HEK293T (cell line): Measurements from ENCODE around the gene TRAF3.

ENCODE experiments used
- CTCF ChIA-PET: fragments of 350-600 bp; formaldehyde crosslinking; extraction: SDS; loops from one replicate; lab custom pipeline; 2021; ENCODE audit warnings: antibody characterized with exemption, inconsistent platforms; lab: Yijun Ruan, JAX
- POLR2A ChIA-PET: fragments of 350-600 bp; formaldehyde crosslinking; extraction: SDS; loops from one replicate; lab custom pipeline; 2020; ENCODE audit warnings: antibody characterized with exemption, inconsistent platforms; lab: Yijun Ruan, JAX
- DNase-seq: peaks from one replicate; pipeline ENCODE4 v3.0.0; 2012; ENCODE audit warnings: mixed read lengths; ENCODE audit errors: extremely low spot score
- ARNT ChIP-seq: fragments of 450-650 bp; IDR thresholded peaks from 2 replicates; pipeline ENCODE4 v1.6.1; 2017; ENCODE audit warnings: mild to moderate bottlenecking
- BHLHE40 ChIP-seq: fragments of 450-650 bp; IDR thresholded peaks from 2 replicates; pipeline ENCODE4 v1.6.1; 2016; ENCODE audit warnings: mild to moderate bottlenecking, moderate library complexity, borderline replicate concordance
- CTBP1 ChIP-seq: fragments of 450-650 bp; IDR thresholded peaks from 2 replicates; pipeline ENCODE4 v1.6.1; 2016; ENCODE audit warnings: borderline replicate concordance
- ELF4 ChIP-seq: fragments of 450-650 bp; IDR thresholded peaks from 2 replicates; pipeline ENCODE4 v1.6.1; 2017; ENCODE audit warnings: antibody characterized with exemption
- FOXA1 ChIP-seq: fragments of 450-650 bp; IDR thresholded peaks from 2 replicates; pipeline ENCODE4 v1.6.1; 2016; ENCODE audit warnings: mild to moderate bottlenecking
- FOXK2 ChIP-seq: fragments of 450-650 bp; IDR thresholded peaks from 2 replicates; pipeline ENCODE4 v1.6.1; 2016; ENCODE audit warnings: mild to moderate bottlenecking
- FOXM1 ChIP-seq: fragments of 450-650 bp; IDR thresholded peaks from 2 replicates; pipeline ENCODE4 v1.6.1; 2017; ENCODE audit warnings: mild to moderate bottlenecking, borderline replicate concordance
- HDGF ChIP-seq: fragments of 450-650 bp; IDR thresholded peaks from 2 replicates; pipeline ENCODE4 v1.6.1; 2017; ENCODE audit warnings: antibody characterized with exemption, borderline replicate concordance
- L3MBTL2 ChIP-seq: fragments of 450-650 bp; conservative IDR thresholded peaks from 2 replicates; pipeline ENCODE4 v1.6.1; 2016; ENCODE audit warnings: mild to moderate bottlenecking
- LEF1 ChIP-seq: fragments of 450-650 bp; IDR thresholded peaks from 2 replicates; pipeline ENCODE4 v1.6.1; 2017; ENCODE audit warnings: mild to moderate bottlenecking, borderline replicate concordance
- NFRKB ChIP-seq: fragments of 450-650 bp; IDR thresholded peaks from 2 replicates; pipeline ENCODE4 v1.6.1; 2016; ENCODE audit warnings: mild to moderate bottlenecking, moderate library complexity
- SP1 ChIP-seq: fragments of 450-650 bp; IDR thresholded peaks from 2 replicates; pipeline ENCODE4 v1.6.1; 2017
- SUZ12 ChIP-seq: fragments of 450-650 bp; IDR thresholded peaks from 2 replicates; pipeline ENCODE4 v1.6.1; 2016; ENCODE audit warnings: mild to moderate bottlenecking
- TARDBP ChIP-seq: fragments of 450-650 bp; IDR thresholded peaks from 2 replicates; pipeline ENCODE4 v1.6.1; 2016
- ZNF384 ChIP-seq: fragments of 450-650 bp; IDR thresholded peaks from 2 replicates; pipeline ENCODE4 v1.6.1; 2016
- TF ChIP-seq, protein P1 (sequence below): fragments of 450-650 bp; IDR thresholded peaks from 2 replicates; pipeline ENCODE4 v1.6.1; 2016

TRAF3 gene

DNA sequence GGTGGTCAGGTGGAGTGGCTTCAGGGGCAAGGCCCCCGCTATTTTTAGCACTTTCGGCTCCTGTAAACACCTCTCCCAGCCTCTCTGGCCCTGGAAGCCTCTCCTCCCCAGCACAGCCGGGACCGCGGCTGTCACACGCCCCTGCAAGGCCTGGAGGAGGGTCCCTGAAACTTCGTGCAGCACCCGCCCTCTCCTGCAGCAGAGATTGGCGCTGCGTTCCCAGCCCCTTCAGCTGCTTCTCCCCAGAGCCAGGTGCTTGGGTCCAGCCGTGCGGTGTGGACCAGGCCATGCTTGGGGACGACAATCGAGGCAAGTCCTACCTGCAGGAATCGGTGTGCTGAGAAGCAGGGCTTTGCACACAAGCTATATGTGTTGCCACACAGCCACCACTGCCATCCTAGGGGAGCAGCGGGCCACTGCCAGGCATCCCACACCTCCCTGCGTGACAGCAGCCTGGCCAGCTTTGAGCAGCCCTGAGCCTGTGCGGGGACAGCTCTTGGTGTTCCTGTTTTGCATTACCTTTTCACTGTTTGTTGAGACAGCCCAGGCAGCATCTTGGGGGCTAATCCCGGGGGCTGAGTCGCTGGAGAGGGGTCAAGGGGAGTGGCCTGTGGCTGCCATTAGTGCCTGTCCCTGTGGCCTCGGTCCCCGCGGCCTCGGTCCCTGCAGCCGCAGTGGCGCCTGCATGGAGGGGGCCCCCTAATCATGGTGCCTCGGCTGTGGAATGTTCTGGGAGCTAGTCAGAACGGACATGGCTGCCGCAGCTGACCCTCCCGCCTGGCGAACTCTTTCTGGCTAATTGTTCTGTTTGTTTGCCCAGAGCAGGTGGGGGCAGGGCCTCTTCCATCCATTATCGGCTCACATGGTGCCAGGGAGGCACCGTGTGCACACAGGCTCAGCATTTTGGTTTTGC, 27.6 kb upstream of the TRAF3 start:
- ChIA-PET CTCF (interaction anchor here (0.6 kb wide), 1 partner anchor 160 kb away, joined by 4 read pairs; no protein-coding TSS in a partner anchor), POLR2A (no interaction called here)
- DNase-seq: no peak
- TF ChIP-seq CTBP1 (no peak), FOXK2 (no peak), FOXA1 (no peak), HDGF (no peak), FOXM1 (no peak), BHLHE40 (no peak), ARNT (no peak), SP1 (no peak), L3MBTL2 (no peak)

DNA sequence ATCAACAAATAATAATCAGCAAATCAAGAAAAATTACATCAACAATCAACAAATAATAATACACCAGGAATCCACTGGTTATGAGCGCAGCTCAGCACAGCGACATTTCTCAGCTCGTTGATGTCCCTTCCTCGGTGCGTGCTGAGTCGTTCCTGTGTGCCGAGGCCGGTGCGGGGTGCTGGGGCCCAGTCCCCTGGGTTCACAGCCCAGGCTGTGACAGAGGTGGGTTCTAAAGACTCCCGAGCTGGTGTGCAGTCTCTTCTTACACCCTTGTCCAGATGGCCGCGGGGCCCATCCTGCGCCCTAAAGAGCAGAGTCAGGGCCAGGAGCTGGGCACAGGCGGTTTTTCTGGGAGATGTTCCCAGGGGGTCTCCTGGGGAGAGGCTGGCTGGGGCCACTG, 26.9 kb upstream of the TRAF3 start:
- no peak for DNase-seq
- TF ChIP-seq FOXA1 (no peak), HDGF (no peak), LEF1 (no peak), CTBP1 (no peak), ARNT (no peak), SUZ12 (no peak), BHLHE40 (no peak), NFRKB (no peak), FOXM1 (no peak), SP1 (no peak), TARDBP (no peak), L3MBTL2 (no peak), FOXK2 (no peak), ZNF384 (no peak), ELF4 (no peak)
- TF ChIP-seq, protein P1, sequence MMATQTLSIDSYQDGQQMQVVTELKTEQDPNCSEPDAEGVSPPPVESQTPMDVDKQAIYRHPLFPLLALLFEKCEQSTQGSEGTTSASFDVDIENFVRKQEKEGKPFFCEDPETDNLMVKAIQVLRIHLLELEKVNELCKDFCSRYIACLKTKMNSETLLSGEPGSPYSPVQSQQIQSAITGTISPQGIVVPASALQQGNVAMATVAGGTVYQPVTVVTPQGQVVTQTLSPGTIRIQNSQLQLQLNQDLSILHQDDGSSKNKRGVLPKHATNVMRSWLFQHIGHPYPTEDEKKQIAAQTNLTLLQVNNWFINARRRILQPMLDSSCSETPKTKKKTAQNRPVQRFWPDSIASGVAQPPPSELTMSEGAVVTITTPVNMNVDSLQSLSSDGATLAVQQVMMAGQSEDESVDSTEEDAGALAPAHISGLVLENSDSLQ: no peak
- ChIA-PET CTCF (no interaction called here), POLR2A (no interaction called here)

DNA sequence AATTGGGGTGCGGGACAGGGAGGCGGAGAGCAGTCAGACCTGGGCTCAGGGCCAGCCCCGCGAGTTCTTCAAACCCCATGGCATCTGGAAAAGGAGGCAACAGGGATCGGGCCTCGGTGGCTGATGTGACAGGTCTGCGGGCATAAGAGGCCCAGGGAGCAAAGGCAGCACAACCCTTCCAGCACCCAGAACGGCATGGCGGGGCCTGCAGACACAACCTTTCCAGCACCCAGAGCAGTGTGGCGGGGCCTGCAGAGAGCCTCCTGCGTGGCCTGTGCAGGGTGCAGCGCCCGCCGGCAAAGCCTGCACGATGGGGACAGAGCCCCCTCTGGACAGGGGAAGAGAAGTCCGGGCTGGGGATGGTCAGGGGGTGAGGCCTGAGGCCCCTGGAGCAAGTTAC, 26.2 kb upstream of the TRAF3 start:
- DNase-seq: no peak
- TF ChIP-seq SP1: no peak
- no peak for TF ChIP-seq FOXM1
- TF ChIP-seq L3MBTL2: no peak
- ChIA-PET POLR2A (no interaction called here), CTCF (no interaction called here)

DNA sequence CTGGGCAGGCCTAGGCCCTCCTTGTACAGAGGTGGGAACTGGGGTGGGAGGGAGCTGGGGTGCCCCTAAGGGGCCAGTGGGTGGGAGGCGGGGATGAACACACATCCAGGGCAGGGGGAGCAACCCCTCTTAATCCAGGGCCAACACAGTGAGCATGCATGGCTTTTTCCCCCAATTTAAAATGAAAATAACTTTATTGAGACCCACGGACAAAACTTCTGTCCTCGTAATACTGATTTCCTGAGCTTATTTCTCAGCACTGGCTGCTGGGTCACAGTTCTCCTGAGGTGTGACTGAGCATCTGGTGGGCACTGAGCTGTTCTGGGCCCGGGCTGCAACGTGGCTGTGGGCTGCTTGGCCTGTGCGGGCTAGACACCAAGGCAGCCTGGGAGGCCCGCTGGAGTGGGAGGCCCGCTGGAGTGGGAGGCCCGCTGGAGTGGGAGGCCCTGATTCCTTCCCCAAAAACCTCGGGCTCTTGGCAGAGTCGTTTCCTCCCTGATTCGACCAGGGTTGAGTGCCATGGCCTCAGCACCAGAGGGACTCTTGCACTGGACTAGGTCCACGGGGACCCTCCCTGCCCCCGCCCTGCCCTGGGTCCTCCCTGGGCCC, 24.9 kb upstream of the TRAF3 start:
- CTCF ChIA-PET: no interaction called here
- TF ChIP-seq, protein P1: no peak
- no peak for TF ChIP-seq NFRKB
- no peak for TF ChIP-seq FOXK2
- TF ChIP-seq SUZ12: no peak
- no peak for TF ChIP-seq FOXM1
- TF ChIP-seq ARNT: no peak
- TF ChIP-seq L3MBTL2: no peak
- no peak for TF ChIP-seq CTBP1
- TF ChIP-seq FOXA1: no peak
- no peak for TF ChIP-seq ZNF384
- TF ChIP-seq BHLHE40: no peak
- no peak for TF ChIP-seq SP1
- TF ChIP-seq TARDBP: no peak
- no peak for TF ChIP-seq HDGF
- no peak for DNase-seq
- POLR2A ChIA-PET: no interaction called here

DNA sequence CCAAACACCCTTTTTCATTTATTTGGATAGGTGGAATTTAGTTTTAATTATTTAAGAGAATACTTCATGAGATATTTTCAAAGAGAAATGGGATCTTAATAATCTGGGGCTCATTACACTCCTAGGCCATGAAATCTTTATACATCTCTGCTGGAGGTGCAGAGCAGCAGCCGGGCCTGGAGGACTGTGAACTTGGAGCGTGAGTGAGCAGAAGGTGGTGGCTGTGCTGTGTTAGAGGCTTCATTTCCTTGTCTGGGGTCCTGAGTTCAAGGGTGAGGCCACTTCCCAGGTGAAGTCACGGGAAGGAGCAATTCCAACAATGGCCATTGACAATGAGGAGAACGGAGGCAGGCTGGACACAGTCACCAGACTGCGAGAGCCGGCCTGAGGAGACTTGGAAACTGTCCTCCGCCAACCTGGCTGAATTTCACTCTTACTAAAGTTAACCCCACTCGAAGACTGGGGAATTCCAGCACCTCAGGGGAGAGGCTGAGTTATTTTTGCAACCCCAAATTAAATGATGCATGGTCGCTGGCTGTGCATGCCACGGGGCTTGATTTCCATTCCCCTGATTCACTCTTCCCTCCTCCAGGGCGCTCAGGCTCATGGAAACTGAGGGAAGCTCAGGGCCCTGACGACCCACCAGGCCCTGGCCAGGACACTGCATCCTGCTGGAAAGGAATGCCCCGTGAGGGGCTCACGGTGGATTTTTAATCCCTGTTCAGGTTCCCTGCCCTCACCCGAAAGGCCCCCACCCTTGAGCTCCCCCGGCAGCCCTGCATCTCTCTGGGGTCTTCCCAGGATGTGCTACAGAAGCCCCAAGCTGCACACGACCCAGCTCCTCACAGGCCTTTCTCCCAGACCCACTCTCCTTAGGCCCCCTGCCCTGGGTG, 22.6 kb upstream of the TRAF3 start:
- DNase-seq: no peak
- CTCF ChIA-PET: no interaction called here
- TF ChIP-seq SP1 (no peak), FOXK2 (no peak), ELF4 (no peak), FOXM1 (no peak), BHLHE40 (no peak), ZNF384 (no peak), L3MBTL2 (no peak), NFRKB (no peak), HDGF (no peak), TARDBP (no peak), ARNT (no peak), CTBP1 (no peak), FOXA1 (no peak), LEF1 (no peak), SUZ12 (no peak)
- TF ChIP-seq, protein P1: no peak
- POLR2A ChIA-PET: no interaction called here
